ENCODE measurements around the gene PAIP2.
"Not testable (repeated sequence)": the region's sequence is repeated elsewhere in the genome, so short reads cannot be mapped to it uniquely, and the experiment has no call there.

PAIP2 gene

GRCh38 chr5:139315056-139315615 is 26.5 kb upstream of the PAIP2 start:
- DNase-seq (ENCODE audit: low read depth in 1 of 2, low spot score in 1 of 2) = no peak

- no peak for DNase-seq (ENCODE audit: low read depth in 1 of 2, low spot score in 1 of 2)
Measured at GRCh38 chr5:139335811-139336210, 5.8 kb upstream of the PAIP2 start.

GRCh38 chr5:139340051-139340450 is 1.6 kb upstream of the PAIP2 start:
- no peak for DNase-seq (ENCODE audit: low read depth in 1 of 2, low spot score in 1 of 2)

DNA sequence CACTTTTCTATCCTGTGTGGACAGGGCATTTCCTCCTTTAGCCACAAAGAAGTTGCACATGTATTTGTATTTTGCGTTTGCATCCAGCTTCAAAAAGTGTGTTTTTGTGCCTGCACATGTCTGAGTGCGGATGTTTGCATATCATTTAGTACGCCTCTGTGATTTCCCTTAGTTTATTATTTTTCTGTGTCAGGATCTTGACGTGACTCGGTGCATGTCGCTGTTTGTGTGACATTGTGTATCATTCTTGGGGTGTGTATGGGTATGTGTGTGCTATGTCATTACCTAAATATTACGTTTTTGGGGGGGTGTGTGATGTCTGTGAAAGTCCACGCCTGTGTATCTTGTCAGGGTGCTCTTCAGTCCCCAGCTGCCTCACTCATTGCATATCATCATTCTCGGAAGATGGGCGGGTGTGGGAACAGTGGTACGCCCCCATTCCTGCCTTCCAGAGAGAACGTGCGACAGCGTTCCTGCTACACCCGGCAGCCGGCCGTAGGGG is 416 bp upstream of the PAIP2 start:
- no peak for DNase-seq (ENCODE audit: low read depth in 1 of 2, low spot score in 1 of 2)

DNA sequence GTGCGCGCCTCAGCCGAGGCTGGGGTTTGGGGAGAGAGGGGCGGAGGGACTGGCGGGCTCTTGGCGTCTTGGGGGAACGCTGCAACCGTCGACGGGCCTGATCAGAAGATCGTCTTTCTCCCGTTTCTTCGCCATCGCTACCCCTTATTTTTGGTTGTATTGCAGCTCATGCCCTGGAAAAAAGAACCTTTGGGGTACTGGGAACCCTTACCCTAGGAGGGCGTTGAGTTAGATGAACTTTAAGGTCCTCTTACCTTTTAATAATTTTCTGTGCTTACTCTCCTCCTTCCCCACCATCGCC is 719 bp downstream of the PAIP2 start:
- DNase-seq (ENCODE audit: low read depth in 1 of 2, low spot score in 1 of 2) = no peak

GRCh38 chr5:139343476-139343875 is 1.8 kb downstream of the PAIP2 start:
- no peak for DNase-seq (ENCODE audit: low read depth in 1 of 2, low spot score in 1 of 2)

GRCh38 chr5:139344177-139344576 is 2.5 kb downstream of the PAIP2 start:
- no peak for DNase-seq (ENCODE audit: low read depth in 1 of 2, low spot score in 1 of 2)

GRCh38 chr5:139345442-139345841 is 3.8 kb downstream of the PAIP2 start:
- not testable (repeated sequence) for DNase-seq (ENCODE audit: low read depth in 1 of 2, low spot score in 1 of 2)

DNA sequence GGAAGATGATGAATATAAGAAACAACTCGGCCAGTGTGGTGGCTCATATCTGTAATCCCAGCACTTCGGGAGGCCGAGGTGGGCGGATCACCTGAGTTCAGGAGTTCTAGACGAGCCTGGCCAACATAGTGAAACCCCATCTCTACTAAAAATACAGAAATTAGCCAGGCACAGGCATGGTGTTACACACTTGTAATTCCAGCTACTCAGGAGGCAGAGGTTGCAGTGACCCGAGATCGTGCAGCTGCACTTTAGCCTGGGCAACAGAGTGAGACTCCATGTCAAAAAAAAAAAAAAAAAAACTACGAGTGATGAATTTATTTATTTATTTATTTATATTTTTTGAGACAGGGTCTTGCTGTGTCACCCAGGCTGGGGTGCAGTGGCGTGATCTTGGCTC is 6.2 kb downstream of the PAIP2 start:
- DNase-seq (ENCODE audit: low read depth in 1 of 2, low spot score in 1 of 2) = not testable (repeated sequence)

GRCh38 chr5:139354186-139354585 is 12.5 kb downstream of the PAIP2 start:
- DNase-seq (ENCODE audit: low read depth in 1 of 2, low spot score in 1 of 2) = no peak

DNA sequence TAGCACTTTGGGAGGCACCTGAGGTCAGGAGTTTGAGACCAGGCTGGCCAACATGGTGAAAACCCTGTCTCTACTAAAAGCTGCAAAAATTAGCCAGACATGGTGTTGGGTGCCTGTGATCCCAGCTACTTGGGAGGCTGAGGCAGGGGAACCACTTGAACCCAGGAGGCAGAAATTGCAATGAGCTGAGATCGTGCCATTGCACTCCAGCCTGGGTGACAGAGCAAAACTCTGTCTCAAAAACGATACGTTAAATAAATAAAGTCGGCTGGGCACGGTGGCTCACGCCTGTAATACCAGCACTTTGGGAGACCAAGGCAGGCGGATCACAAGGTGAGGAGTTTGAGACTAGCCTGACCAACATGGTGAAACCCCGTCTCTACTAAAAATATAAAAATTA is 14.2 kb downstream of the PAIP2 start:
- not testable (repeated sequence) for DNase-seq (ENCODE audit: low read depth in 1 of 2, low spot score in 1 of 2)

GRCh38 chr5:139358064-139358463 is 16.4 kb downstream of the PAIP2 start:
- no peak for DNase-seq (ENCODE audit: low read depth in 1 of 2, low spot score in 1 of 2)

DNA sequence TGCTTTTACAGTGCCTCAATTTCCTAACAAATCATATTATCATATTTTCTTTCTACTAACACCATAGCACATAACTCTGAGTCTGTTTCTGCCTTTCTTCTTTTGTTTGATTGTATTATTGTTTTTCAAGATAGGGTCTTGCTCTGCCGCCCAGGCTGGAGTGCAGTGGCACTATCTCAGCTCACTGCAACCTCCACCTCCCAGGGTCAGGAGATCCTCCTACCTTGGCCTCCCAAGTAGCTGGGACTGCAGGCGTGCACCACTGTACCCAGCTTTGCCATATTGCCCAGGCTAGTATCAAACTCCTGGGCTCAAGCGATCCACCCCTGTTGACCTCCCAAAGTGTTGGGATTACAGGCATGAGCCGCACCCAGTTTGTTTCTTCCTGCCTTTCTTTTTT is 18.7 kb downstream of the PAIP2 start:
- no peak for DNase-seq (ENCODE audit: low read depth in 1 of 2, low spot score in 1 of 2)

DNA sequence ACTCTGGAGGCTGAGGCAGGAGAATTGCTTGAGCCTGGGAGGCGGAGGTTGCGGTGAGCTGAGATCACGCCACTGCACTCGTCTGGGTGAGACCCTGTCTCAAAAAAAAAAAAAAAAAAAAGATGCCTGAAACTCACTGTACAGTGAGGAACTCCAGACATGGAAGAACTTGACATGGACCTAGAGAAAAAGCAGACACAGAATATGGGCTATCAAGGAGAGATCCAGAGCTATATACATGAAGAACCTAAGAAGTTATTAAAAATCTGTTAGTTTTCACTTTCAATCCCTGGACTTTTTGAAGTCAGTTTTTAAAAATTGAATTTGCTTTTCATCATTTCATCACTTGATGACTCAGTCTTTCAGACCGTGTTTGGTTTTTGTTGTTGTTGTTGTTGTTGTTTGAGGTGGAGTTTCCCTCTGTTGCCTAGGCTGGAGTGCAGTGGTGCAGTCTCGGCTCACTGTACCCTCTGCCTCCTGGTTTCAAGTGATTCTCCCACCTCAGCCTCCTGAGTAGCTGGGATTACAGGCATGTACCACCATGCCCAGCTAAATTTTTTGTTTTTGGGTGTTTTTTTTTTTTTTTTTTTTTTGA is 20.3 kb downstream of the PAIP2 start:
- no peak for DNase-seq (ENCODE audit: low read depth in 1 of 2, low spot score in 1 of 2)

GRCh38 chr5:139363937-139364336 is 22.3 kb downstream of the PAIP2 start:
- DNase-seq (ENCODE audit: low read depth in 1 of 2, low spot score in 1 of 2) = no peak

- DNase-seq (ENCODE audit: low read depth in 1 of 2, low spot score in 1 of 2) = no peak
Measured at GRCh38 chr5:139364466-139364865, 22.8 kb downstream of the PAIP2 start.

GRCh38 chr5:139368613-139369012 is 27.0 kb downstream of the PAIP2 start:
- no peak for DNase-seq (ENCODE audit: low read depth in 1 of 2, low spot score in 1 of 2)

DNA sequence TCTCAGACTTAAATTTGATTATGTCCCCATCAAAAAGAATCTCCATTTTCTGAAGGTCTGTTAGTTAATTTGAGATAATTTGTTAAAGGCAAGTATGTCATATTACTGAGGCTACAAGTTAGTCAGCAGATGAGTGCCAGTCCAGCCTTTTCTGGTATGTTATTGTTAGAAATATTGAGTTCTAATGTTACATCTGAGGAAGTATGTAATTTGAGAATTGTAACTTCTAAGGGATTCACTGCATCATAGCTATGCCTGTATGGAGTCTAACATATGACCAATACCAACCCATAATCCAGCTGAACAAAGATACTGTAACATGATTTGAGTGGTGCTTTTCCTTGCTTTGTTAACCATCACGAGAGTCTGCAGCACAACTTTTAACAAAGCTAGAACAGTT is 27.5 kb downstream of the PAIP2 start:
- DNase-seq (ENCODE audit: low read depth in 1 of 2, low spot score in 1 of 2) = no peak

DNA sequence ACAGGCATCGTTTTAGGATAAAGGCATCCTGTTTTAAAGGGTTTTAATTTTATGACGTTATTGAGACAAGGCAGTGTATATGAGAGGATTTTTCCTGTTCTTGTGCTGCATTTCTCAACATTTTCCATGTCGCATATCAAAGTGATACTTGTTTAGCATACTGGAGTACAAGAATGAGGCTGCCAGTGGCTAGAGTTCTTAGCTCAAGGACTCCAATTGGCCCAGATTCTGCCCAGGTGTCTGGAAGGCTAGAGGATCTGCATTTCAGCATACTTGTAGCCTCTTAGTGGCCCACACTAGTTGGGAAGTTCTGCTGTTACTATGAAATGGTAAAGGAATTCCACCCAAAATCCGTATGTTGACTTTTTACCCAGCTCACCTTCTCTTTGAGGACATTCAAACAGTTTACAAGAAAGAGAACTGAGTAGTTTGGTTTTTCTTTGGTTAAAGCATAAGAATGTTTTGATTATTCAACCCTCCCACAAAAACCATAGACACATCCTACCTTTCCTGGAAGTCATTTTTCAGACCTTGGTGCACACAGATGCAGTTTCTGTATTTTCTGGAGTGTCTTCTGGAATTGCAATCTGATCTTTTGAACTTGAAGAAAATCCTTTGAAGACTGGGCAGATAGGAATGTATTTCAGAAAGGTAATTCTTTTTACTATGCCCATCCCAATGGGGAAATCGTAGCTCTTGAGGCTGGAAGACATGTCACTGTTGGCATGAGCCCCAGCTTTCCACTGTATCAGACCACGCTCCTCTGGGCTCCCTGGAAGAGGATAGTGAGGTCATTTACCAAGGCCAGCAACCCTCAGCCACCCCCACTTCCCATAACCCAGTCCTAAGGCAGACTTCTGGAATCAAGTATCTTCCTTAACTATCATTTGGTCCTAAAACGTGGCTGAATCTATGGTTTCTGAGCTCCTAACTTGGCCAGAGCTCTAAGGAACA is 30.1 kb downstream of the PAIP2 start:
- no peak for DNase-seq (ENCODE audit: low read depth in 1 of 2, low spot score in 1 of 2)

DNA sequence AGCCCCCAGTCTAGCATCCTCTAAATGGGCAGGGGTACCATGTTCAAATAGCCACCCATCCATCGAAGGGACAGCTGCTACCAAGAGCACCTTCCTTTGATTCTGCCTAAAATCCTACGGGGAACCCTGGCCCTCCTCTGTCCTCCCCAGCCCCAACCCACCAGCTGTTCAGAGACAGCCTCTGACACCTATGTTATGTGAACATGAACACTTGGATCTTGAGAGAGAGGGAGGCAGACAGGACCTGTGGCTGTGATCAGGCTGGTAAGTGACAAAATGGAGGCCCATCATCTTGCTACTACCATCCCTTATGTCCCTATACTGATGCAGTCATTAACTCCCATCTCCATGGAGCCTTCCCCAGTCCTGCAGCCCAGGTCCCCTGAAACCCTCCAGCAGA is 33.3 kb downstream of the PAIP2 start:
- no peak for DNase-seq (ENCODE audit: low read depth in 1 of 2, low spot score in 1 of 2)

GRCh38 chr5:139376364-139376763 is 34.7 kb downstream of the PAIP2 start:
- no peak for DNase-seq (ENCODE audit: low read depth in 1 of 2, low spot score in 1 of 2)

- DNase-seq (ENCODE audit: low read depth in 1 of 2, low spot score in 1 of 2) = no peak
Measured at GRCh38 chr5:139377226-139377625, 35.6 kb downstream of the PAIP2 start.
